Retinal pigment epithelial cell (primary cell): Measurements from ENCODE around the gene PHRF1.
A peak's percentile ranks its signal among the peaks of the same experiment; 100 is the strongest.

ENCODE experiments used
- DNase-seq: peaks from one replicate; pipeline ENCODE4 v3.0.0-alpha.2; 2010; ENCODE audit warnings: low read depth
- H3K4me3 ChIP-seq: 2 replicates; pipeline ENCODE4 v1.5.1; 2011; ENCODE audit warnings: mild to moderate bottlenecking, low read length, control low read depth, moderate library complexity
- CTCF ChIP-seq: conservative IDR thresholded peaks from 2 replicates; pipeline ENCODE4 v1.5.1; 2011; ENCODE audit warnings: low read depth, low read length, control low read depth, inconsistent platforms

PHRF1 gene

DNA sequence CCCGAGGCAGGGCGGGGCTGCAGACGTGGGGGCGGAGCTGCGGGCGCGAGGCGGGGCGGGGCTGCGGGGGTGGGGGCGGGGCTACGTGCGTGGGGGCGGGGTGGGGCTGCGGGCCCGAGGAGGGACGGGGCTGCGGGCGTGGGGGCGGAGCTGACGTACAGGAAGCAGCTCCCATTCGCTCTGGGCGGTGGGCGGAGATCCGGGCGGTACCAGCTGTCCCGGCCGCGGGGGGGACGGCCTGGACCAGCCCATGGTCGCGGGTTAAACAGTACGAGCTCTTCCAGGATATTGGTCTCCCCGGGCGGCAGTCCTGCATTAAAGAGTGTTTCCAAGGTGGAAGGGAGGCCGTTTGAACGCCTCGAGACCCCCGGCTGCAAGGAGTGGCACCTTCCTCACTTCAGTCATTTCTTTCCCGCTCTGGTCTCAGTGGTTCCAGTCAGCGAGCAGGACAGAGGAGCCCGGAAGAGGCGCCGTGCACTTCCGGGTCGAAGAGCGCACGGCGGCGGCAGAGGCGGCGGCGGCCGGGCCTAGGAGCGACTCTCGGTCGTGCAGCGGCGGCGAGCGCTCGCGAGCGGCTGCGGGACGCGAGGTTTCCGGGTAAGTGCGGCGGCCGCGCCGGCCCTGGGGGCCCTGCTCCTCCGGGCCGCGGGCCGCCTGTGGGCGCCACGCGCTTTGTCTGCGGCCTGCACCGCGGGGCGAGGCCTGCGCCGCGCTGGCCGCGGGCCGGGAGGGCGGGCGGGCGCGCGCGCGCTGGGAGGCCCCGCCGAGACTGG lies at the start of gene PHRF1:
Gene PHRF1 (plus strand): TSS at position 475 of the 773 bp plus-strand sequence. CDS start 5,043 bp downstream, outside the sequence.
- TF ChIP-seq CTCF, result no peak
- peak; percentile 68 for DNase-seq
- H3K4me3 ChIP-seq, result peak within 1 kb of the TSS; percentile 92

- DNase-seq, result no peak
- H3K4me3 ChIP-seq, result no peak overlapping the region
- TF ChIP-seq CTCF, result no peak
Measured at GRCh38 chr11:528166-528814, 48.0 kb upstream of the PHRF1 start.

DNA sequence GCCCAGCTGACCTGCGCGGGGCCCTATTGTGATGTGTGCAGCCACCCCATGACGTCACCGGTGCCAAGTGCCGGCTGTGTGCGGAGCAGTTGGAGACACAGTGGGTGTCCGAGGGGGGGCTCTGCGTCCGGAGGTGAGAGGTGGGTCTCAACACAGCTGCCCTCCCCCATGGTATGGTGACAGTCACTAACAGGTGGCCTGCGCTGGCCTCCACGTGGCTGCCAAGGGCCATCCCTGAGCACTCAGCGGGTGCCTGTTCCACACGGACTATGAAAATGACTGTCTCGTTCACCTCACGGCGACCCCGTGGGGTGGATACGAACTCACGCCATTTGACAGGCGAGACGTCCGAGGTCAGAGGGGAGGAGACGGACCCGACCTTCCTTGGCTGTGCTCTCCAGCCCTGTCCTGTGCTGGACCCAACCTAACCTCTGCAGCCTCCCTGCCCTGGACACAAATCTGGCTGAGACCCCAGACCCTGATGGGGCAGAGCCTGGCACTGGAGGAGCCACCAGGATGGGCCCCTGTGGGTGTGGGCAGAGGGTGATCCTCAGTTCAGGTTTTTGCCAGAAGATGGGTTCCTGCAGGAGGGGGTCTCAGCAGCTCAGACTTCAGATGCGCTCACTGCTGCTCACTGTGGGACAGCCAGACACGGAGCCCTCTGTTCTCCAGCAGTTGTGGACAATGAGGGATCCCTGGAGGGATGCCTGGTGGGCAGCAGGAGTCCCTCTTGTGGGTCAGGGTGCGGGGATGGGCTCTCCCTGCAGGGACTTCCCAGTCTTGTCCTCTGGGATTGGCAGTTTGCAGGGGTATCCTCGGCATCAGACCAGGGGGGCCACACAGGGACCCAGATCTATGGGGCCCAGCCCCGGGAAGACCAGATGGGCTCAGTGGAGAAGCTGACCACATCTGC lies 47.2 kb upstream of the PHRF1 start:
- no peak for DNase-seq
- no peak for TF ChIP-seq CTCF
- H3K4me3 ChIP-seq, result no peak overlapping the region

DNA sequence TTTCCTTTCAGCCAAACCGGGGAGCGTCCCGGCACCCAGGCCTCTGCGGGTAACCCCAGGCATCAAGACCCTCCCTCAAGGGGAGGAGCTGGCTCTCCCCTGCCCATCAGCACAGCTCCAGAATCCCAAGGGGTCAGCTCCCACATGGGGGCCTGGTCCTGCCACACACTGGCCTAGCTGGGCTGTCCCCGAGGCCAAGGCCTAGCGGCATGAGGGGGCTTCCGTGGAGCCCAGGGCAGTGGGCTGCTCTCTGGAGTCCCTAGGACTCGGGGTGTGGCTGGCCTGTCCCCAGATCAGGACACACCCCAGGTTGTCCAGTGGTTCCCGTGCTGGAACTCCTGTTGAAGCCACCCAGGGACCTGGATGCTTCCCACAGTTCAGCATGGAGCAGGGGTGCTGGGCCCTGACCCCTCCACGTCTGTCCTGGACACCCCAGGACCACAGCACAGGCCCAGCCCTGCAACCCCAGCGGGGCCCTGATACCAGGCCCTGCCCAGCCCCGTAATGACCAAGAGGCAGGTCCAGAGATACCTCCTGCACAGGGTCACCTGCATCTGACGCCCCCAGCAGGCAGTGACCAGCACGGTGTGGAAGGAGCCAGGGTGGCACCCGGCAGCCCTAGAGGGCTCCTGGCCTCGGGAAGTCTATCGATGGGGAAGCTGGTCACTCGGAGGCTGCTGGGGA lies 46.4 kb upstream of the PHRF1 start:
- no peak for TF ChIP-seq CTCF
- no peak overlapping the region for H3K4me3 ChIP-seq
- DNase-seq, result no peak

DNA sequence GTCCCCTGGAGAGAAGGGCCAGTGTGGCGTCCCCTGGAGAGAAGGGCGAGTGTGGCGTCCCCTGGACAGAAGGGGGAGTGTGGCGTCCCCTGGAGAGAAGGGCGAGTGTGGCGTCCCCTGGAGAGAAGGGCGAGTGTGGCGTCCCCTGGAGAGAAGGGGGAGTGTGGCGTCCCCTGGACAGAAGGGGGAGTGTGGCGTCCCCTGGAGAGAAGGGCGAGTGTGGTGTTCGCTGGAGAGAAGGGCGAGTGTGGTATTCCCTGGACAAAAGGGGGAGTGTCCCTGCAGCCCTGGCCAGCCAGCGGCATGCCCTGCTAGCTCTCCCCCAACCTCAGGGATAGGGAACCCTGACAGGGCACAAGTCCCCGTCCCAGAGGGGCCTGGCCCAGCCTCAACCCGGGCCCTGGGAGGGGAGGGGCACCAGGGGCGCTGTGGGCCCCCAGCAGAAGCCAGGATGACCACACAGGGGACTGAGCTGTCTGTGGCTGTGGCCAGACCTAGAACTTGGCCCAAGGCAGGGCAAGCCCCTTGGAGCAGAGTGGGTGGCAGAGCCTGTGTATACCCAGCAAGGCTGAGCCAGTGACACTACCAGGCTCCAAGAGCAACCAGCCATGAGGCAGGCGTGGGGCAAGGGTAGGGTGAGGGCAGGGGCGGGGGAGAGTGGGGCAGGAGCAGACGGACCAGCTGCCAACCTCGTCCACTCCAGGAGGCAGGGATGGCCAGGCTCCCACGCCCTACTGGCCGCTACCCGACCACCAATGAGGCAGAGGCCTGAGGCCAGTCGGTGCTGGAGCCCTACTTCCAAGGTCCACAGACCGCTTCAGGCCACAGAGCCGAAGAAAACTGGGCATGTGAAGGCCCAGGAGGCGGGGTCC lies 45.1 kb upstream of the PHRF1 start:
- no peak for DNase-seq
- TF ChIP-seq CTCF, result no peak
- H3K4me3 ChIP-seq, result no peak overlapping the region
